Stomach (tissue), 4 donors: Measurements from ENCODE around the gene WDR45B.

ENCODE experiments used
- CTCF ChIP-seq, 7 experiments: fragments of 450-650 bp in 4 of 7; fragments of 200-600 bp in 3 of 7; sonication (generic) in 3 of 7; IDR thresholded peaks; one replicate each; pipeline ENCODE4 v1.5.1; 2016 to 2019; ENCODE audit warnings: antibody characterized with exemption in 7 of 7, control low read depth in 2 of 7, mild to moderate bottlenecking in 1 of 7
- POLR2AphosphoS5 ChIP-seq, 3 donors: sonication (generic); formaldehyde crosslinking; IDR thresholded peaks; one replicate each; pipeline ENCODE4 v1.6.1; 2016; ENCODE audit warnings: antibody characterized with exemption in 3 of 3

GRCh38 chr17:82636626-82637598 lies 11.3 kb downstream of the WDR45B start:
- peak in 2 of 3 donors; percentile 4 to 71 for TF ChIP-seq POLR2AphosphoS5 (IDR thresholded peaks at IDR 0.05)
- no peak for TF ChIP-seq CTCF (IDR thresholded peaks at IDR 0.05)
